DND-41 (cell line): ENCODE measurements around the gene OR51L1.

Source experiments
- ATAC-seq: fragments of 200-7000 bp; cut with Tn5 transposase; 3 replicates; pipeline ENCODE4 v1.9.1; 2021; ENCODE audit warnings: low read depth; ENCODE audit not compliant: insufficient read depth
- DNase-seq: peaks from one replicate; pipeline ENCODE4 v3.0.0-alpha.2; 2020
- H2AFZ ChIP-seq: 2 replicates; pipeline ENCODE4 v1.6.0; 2012; ENCODE audit warnings: low read depth, low read length
- H3K27ac ChIP-seq: 2 replicates; pipeline ENCODE4 v1.5.1; 2012; ENCODE audit warnings: low read length, inconsistent platforms
- H3K27me3 ChIP-seq: fragments of 200-600 bp; sonication (generic); 2 replicates; pipeline ENCODE4 v1.6.0; 2012; ENCODE audit warnings: low read length, mild to moderate bottlenecking, inconsistent platforms; ENCODE audit not compliant: insufficient read depth, poor library complexity
- H3K36me3 ChIP-seq: 2 replicates; pipeline ENCODE4 v1.5.1; 2012; ENCODE audit warnings: low read length, inconsistent platforms; ENCODE audit not compliant: insufficient read depth
- H3K4me1 ChIP-seq: 2 replicates; pipeline ENCODE4 v1.5.1; 2012; ENCODE audit warnings: mild to moderate bottlenecking, low read length; ENCODE audit not compliant: insufficient read depth
- H3K4me2 ChIP-seq: 2 replicates; pipeline ENCODE4 v1.6.0; 2012; ENCODE audit warnings: mild to moderate bottlenecking, moderate library complexity, low read length, inconsistent platforms; ENCODE audit not compliant: insufficient read depth
- H3K4me3 ChIP-seq, 2 experiments: fragments of 200-600 bp in 1 of 2; shearing (Covaris generic) in 1 of 2; 2 replicates each; pipeline ENCODE4 v1.5.1; 2012 to 2016; ENCODE audit warnings: inconsistent platforms in 2 of 2, low read length in 2 of 2, mild to moderate bottlenecking in 2 of 2, low read depth in 1 of 2, moderate library complexity in 1 of 2
- H3K79me2 ChIP-seq: 2 replicates; pipeline ENCODE4 v1.6.0; 2012; ENCODE audit warnings: low read length, inconsistent platforms; ENCODE audit not compliant: insufficient read depth
- H3K9ac ChIP-seq: 2 replicates; pipeline ENCODE4 v1.6.0; 2012; ENCODE audit warnings: low read depth, mild to moderate bottlenecking, inconsistent platforms, low read length, moderate library complexity
- H3K9me3 ChIP-seq: 2 replicates; pipeline ENCODE4 v1.5.1; 2012; ENCODE audit warnings: low read length, moderate library complexity, mild to moderate bottlenecking, inconsistent platforms; ENCODE audit not compliant: insufficient read depth, severe bottlenecking
- H4K20me1 ChIP-seq: 2 replicates; pipeline ENCODE4 v1.6.0; 2012; ENCODE audit warnings: low read length; ENCODE audit not compliant: insufficient read depth
- EZH2 ChIP-seq: IDR thresholded peaks from 3 replicates; pipeline ENCODE4 v1.6.1; 2012; ENCODE audit warnings: borderline replicate concordance, low read depth, mild to moderate bottlenecking, moderate library complexity, low read length, inconsistent platforms; ENCODE audit not compliant: severe bottlenecking
- TF ChIP-seq, protein P1 (sequence below): IDR thresholded peaks from 2 replicates; pipeline ENCODE4 v1.5.1; 2012; ENCODE audit warnings: borderline replicate concordance, low read length, moderate library complexity, mild to moderate bottlenecking; ENCODE audit not compliant: poor library complexity, severe bottlenecking; ENCODE audit errors: extremely low read depth

OR51L1 gene

DNA sequence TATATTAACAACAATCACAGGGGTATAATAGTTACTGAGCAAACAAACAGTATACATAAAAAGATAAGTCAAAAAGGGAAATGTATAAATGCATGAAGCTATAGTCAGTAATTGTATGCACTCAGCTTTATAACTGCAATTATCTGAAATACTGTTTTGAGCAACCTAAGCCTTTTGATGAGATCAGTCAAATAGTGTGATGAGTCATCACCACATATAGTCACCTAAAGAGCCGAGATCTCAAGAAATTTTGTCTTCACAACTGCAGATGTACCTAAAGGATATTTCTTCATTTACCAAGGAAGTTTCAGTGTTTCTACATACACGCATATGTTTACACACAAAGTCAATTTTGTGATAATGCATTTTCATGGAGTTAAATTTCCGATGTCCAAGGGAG lies 33.8 kb upstream of the OR51L1 start:
- H3K4me1 ChIP-seq = no peaks in the 10 kb centered on the region
- H3K27ac ChIP-seq = no peak overlapping the region
- H3K79me2 ChIP-seq = no peaks in the 10 kb centered on the region
- no peaks in the 10 kb centered on the region for H3K9me3 ChIP-seq
- no peak overlapping the region for H2AFZ ChIP-seq
- H3K4me3 ChIP-seq = no peak overlapping the region
- no peak for DNase-seq
- H3K4me2 ChIP-seq = no peak overlapping the region
- TF ChIP-seq, protein P1, sequence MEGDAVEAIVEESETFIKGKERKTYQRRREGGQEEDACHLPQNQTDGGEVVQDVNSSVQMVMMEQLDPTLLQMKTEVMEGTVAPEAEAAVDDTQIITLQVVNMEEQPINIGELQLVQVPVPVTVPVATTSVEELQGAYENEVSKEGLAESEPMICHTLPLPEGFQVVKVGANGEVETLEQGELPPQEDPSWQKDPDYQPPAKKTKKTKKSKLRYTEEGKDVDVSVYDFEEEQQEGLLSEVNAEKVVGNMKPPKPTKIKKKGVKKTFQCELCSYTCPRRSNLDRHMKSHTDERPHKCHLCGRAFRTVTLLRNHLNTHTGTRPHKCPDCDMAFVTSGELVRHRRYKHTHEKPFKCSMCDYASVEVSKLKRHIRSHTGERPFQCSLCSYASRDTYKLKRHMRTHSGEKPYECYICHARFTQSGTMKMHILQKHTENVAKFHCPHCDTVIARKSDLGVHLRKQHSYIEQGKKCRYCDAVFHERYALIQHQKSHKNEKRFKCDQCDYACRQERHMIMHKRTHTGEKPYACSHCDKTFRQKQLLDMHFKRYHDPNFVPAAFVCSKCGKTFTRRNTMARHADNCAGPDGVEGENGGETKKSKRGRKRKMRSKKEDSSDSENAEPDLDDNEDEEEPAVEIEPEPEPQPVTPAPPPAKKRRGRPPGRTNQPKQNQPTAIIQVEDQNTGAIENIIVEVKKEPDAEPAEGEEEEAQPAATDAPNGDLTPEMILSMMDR = no peak
- TF ChIP-seq EZH2 = no peak
- no peak overlapping the region for H3K9ac ChIP-seq
- no peaks in the 10 kb centered on the region for H4K20me1 ChIP-seq
- no peaks in the 10 kb centered on the region for H3K36me3 ChIP-seq
- no peak for ATAC-seq
- H3K27me3 ChIP-seq = no peaks in the 10 kb centered on the region

DNA sequence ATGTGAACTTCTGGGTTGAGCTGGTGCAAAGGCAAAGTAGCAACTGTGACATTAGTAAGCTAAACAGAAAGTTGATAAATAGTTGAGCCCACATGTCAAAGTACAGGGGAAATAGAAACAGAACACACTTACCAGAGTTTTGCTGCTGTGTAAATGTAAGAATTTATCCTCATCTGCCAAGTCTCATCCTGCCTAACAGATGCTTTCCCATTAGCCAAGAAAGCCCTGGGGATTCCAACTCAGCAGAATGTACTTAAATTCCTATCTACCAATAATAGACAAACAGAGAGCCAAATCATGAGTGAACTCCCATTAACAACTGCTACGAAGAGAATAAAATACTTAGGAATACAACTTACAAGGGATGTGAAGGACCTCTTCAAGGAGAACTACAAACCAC lies 31.8 kb upstream of the OR51L1 start:
- Histone ChIP-seq H3K4me1 (no peaks in the 10 kb centered on the region), H4K20me1 (no peaks in the 10 kb centered on the region), H3K79me2 (no peaks in the 10 kb centered on the region), H3K4me3 (no peak overlapping the region), H3K9me3 (no peaks in the 10 kb centered on the region), H3K4me2 (no peak overlapping the region), H3K36me3 (no peaks in the 10 kb centered on the region), H3K27me3 (peaks cover 6% of the 10 kb centered on the region), H3K9ac (no peak overlapping the region), H3K27ac (no peak overlapping the region), H2AFZ (no peak overlapping the region)
- no peak for TF ChIP-seq EZH2
- TF ChIP-seq, protein P1 = no peak
- DNase-seq (no peak), ATAC-seq (no peak)

DNA sequence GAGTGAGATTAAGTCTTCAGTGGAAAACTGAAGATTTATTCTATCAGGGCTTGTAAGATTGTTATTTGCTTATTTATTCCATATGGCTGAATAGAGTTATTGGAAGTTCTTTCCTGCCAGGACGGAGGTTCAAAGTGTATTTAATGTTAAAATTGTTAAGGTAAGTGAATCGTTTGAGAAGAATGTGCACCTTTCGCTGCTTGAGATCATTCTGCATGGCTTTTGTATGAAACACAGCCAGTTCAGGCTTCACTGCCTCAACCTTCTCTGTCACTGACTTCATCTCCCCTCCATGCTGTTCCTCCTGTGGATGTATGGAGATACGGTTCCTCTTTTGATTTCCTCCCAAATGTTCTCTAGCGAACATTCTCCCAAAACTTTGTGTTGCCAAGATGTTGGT lies 19.2 kb upstream of the OR51L1 start:
- no peaks in the 10 kb centered on the region for H3K4me1 ChIP-seq
- H3K4me2 ChIP-seq = no peak overlapping the region
- no peaks in the 10 kb centered on the region for H4K20me1 ChIP-seq
- H3K79me2 ChIP-seq = no peaks in the 10 kb centered on the region
- no peaks in the 10 kb centered on the region for H3K36me3 ChIP-seq
- no peak overlapping the region for H2AFZ ChIP-seq
- no peaks in the 10 kb centered on the region for H3K27me3 ChIP-seq
- no peaks in the 10 kb centered on the region for H3K9me3 ChIP-seq
- no peak overlapping the region for H3K27ac ChIP-seq
- no peak for TF ChIP-seq EZH2
- no peak overlapping the region for H3K4me3 ChIP-seq
- ATAC-seq (no peak), DNase-seq (no peak)
- H3K9ac ChIP-seq = no peak overlapping the region

DNA sequence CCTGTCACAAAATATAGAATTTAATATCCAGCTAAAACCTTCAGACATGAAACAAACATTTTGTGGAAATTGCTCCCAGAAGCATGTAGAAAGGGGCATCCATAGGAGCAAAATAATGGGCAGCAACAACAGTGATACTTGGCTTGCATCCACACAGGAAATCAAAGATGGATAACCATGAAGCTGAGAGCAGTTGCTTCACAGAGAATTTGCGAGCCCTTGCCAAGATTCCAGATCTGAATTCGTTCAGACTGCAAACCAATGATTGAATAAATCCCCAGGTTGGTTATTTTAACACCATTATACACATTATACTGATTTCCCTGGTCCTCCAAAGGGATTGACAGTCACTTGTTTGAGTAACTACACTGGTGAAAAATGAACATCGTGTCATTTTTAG lies 15.6 kb upstream of the OR51L1 start:
- H3K4me3 ChIP-seq = no peak overlapping the region
- no peak overlapping the region for H2AFZ ChIP-seq
- ATAC-seq = no peak
- no peaks in the 10 kb centered on the region for H3K36me3 ChIP-seq
- H3K27me3 ChIP-seq = no peaks in the 10 kb centered on the region
- no peak overlapping the region for H3K9ac ChIP-seq
- TF ChIP-seq, protein P1 = no peak
- TF ChIP-seq EZH2 = no peak
- H3K4me2 ChIP-seq = no peak overlapping the region
- H3K4me1 ChIP-seq = no peaks in the 10 kb centered on the region
- no peaks in the 10 kb centered on the region for H3K9me3 ChIP-seq
- H3K27ac ChIP-seq = no peak overlapping the region
- no peaks in the 10 kb centered on the region for H4K20me1 ChIP-seq
- no peaks in the 10 kb centered on the region for H3K79me2 ChIP-seq
- no peak for DNase-seq
